ENCODE data around the gene QDPR.
"Not testable (repeated sequence)": the region's sequence is repeated elsewhere in the genome, so short reads cannot be mapped to it uniquely, and the experiment has no call there.

QDPR gene

DNA sequence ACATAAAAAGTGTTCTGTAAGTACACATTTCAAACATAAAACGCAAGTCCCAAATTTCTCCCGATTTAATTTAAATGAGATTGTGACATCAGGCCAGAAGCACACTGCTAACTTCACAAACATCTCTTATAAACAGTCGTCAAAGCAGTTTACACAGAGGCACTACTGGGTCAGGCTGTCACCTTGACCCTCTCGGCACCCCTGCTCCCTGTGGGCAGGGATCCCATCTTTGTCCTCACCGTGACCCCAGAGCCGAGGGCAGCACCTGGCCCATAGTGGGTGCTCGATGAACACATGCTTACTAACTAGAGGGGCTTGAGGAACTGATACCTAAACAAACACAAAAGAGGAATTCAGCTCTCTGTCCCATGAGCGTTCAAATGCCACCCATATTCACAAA lies 22.2 kb downstream of the QDPR start:
- no peak for DNase-seq

GRCh38 chr4:17489123-17489522 lies 22.8 kb downstream of the QDPR start:
- no peak for DNase-seq

DNA sequence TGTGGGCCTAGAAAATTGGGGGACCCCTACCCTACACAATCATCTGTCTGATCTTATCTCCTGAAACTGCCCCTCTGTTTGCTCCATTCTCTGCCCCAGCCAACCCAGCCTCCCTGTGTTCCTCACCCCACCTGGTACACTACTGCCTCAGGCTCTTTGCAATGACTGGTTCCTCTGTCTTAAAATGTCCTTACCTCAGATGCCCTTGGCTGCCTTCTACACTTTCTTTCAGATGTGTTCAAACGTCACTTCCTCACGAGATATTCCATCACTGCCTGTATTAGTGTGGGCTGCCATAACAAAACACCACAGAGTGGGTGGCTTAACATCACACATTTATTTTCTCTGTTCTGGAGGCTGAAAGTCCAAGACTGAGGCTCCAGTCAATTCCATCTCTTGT lies 29.2 kb downstream of the QDPR start:
- DNase-seq = no peak

- DNase-seq = no peak
These were observed 30.9 kb downstream of the QDPR start for GRCh38 chr4:17480955-17481354.

GRCh38 chr4:17480210-17480927 lies 31.5 kb downstream of the QDPR start:
- no peak for DNase-seq

GRCh38 chr4:17477774-17478472 lies 34.0 kb downstream of the QDPR start:
- no peak for DNase-seq

- DNase-seq = no peak
These were observed 35.0 kb downstream of the QDPR start for GRCh38 chr4:17476853-17477252.

DNA sequence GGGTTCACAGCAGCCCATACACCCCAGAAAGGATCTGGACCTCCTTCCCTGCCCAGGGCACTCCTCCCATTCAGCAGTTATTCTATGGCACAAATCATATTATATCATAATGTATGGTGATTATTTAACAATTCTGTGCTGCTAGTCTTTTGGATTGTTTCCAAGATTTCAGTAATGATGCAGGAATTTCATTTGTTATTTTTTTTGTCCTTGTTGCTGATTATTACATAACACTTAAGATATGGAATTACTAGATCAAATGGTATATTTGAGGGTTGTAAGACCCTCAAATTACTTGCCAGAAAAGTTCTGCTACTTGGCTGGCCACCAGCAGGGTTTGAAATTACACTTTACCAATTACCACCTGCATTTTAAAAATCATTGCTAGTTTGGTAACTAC lies 36.4 kb downstream of the QDPR start:
- DNase-seq = no peak

DNA sequence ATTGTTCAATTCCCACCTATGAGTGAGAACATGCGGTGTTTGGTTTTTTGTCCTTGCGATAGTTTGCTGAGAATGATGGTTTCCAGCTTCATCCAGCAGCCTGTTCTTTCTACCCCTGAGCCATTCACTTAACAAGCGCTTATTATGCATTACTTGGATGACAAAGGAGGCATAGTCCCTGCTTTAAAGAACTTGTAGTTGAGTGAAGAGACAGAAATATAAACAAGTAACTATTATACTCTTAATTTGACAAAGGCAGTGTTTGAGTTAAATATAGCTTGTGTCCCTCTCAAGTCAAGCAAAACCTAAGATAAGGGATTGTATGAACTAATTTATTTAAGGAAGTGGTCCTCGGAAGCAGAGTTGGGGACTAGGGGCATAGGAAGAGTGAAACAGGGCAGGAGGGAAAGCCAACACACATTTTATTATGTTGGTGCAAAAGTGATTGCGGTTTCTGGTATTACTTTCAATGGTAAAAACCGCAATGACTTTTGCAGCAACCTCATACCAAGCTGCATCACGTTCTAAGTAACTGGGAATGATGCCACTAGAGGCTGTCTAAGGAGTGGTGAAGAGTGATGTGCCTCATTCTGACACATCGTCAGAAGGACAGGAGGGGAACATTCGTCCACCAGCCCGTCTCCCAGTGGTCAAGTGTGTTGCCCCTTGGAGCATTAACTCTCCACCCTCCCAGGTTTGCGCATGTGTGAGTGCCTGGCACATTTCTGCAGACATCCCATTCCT lies 41.8 kb downstream of the QDPR start:
- DNase-seq = no peak

- DNase-seq = peak; percentile 51
These were observed 43.2 kb downstream of the QDPR start for GRCh38 chr4:17468619-17469221.

DNA sequence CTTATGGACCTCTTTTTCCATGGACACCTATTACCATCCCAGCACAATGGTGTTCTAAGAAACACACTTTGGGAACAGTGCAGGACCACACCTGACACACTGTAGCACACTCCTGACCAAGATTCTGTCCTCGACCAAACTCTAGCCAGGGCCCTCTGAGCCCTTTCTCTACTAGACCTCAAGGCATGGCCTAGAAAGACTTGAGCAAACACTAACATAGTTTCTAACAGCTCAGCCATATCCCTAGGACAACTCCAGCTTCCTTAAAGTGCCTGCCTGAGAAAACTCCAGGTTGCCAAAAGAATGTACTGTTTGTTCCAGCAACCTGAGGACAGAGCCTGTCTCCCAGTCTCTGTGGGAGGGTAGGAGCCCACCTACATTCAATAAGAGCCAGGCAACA lies 48.3 kb downstream of the QDPR start:
- DNase-seq = no peak

DNA sequence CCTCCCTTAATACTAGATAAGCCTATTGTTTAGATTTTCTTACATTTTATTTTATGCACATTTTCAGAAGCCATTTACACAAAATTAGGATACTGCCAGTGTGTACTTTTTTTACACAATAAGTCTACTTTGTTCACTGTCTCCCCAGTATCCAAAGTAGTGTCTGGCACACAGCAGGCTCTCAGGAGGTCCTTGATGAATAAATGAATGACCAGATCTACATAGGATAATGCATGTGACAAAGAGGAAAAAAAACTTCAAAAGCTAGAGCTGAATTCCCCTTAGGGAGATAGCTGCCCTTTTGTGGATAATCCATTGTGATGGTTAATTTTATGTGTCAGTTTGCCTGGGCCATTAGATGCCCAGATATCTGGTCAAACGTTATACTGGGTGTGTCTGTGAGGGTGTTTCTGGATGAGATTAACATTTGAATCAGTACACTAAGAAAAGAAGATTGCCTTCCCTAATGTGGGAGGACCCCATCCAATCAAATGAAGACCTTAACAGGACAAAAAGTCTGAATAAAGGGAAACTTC lies 61.6 kb downstream of the QDPR start:
- DNase-seq = no peak

DNA sequence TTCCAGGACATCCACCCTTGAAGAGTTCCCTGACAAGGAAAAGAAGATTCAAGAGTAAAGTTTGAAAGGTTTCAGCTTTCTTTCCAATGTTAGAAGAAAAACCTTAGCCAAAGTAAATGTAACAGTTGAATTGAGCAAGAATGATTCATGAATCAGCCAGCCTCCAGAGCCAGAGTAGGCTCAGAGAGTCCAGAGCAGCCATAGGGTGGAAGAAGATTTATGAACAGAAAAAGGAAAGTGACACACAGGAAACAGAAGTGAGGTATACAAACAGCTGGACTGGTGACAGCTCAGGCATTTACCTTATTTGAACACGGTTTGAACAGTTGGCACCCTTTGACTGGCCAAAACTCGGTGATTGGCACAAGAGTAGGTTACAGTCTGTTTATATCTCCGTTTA lies 63.2 kb downstream of the QDPR start:
- no peak for DNase-seq

GRCh38 chr4:17447675-17448298 lies 64.1 kb downstream of the QDPR start:
- peak; percentile 43 for DNase-seq

DNA sequence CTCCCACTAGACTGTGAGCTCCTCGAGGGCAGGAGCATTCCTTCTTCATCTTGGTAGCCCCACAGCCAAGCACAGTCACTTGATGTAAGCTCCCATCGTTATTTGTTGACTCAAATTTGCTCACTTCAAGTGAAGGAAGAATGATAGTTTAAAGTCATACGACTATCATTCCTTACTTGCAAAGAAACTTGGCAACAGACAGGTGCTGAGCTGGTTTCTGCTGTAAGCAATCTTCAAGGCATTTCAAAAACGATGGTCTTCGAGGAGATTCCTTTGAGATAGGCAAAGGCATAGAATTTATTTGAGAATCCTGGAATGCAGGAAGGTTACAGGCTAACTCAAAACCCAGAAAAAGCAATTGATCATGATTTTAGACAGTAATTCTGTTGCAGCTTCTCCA lies 64.8 kb downstream of the QDPR start:
- no peak for DNase-seq

DNA sequence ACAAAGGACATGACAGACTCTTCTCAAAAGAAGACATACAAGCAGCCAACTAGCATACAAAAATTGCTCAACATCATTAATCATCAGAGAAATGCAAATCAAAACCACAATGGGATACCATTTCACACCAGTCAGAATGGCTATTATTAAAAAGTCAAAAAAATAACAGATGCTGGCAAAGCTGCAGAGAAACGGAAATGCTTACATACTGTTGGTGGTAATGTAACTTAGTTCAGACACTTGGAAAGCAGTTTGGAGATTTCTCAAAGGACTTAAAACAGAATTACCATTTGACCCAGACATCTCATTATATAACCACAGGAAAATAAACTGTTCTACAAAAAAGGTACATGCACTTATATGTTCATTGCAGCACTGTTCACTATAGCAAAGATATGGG lies 69.4 kb downstream of the QDPR start:
- DNase-seq = not testable (repeated sequence)

GRCh38 chr4:17437396-17437795 lies 74.5 kb downstream of the QDPR start:
- no peak for DNase-seq

DNA sequence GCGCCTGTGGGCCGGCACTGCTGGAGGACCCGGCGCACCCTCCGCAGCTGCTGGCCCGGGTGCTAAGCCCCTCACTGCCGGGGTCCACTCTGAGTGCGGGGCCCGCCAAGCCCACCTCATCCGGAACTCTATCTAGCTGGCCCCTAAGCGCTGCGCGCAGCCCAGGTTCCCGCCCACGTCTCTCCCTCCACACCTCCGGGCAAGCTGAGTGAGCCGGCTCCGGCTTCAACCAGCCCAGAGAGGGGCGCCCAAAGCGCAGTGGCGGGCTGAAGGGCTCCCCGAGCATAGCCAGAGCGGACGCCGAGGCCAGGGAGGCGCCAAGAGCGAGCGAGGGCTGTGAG lies 75.2 kb downstream of the QDPR start:
- no peak for DNase-seq

Measured in femur (tissue), 1 donor.